ENCODE measurements around the gene ZNF385D.
A peak's percentile ranks its signal among the peaks of the same experiment; 100 is the strongest.

The ZNF385D gene

GRCh38 chr3:21592828-21593227 lies 158.2 kb downstream of the ZNF385D start:
- no peak for DNase-seq (ENCODE audit: low read depth)

- no peak for DNase-seq (ENCODE audit: low read depth)
Observed at GRCh38 chr3:21587894-21588293, 163.1 kb downstream of the ZNF385D start.

- no peak for DNase-seq (ENCODE audit: low read depth)
Observed at GRCh38 chr3:21585216-21585740, 165.7 kb downstream of the ZNF385D start.

GRCh38 chr3:21573291-21573690 lies 177.7 kb downstream of the ZNF385D start:
- DNase-seq (ENCODE audit: low read depth), result peak; percentile 3

GRCh38 chr3:21564531-21564930 lies 186.5 kb downstream of the ZNF385D start:
- no peak for DNase-seq (ENCODE audit: low read depth)

GRCh38 chr3:21562243-21562642 lies 188.8 kb downstream of the ZNF385D start:
- peak; percentile 0 for DNase-seq (ENCODE audit: low read depth)

GRCh38 chr3:21561472-21561871 lies 189.5 kb downstream of the ZNF385D start:
- no peak for DNase-seq (ENCODE audit: low read depth)

- no peak for DNase-seq (ENCODE audit: low read depth)
Observed at GRCh38 chr3:21551019-21551418, 200.0 kb downstream of the ZNF385D start.

- no peak for DNase-seq (ENCODE audit: low read depth)
Observed at GRCh38 chr3:21544076-21544462, 206.9 kb downstream of the ZNF385D start.

- no peak for DNase-seq (ENCODE audit: low read depth)
Observed at GRCh38 chr3:21543380-21544075, 207.5 kb downstream of the ZNF385D start.

GRCh38 chr3:21542656-21543379 lies 208.2 kb downstream of the ZNF385D start:
- DNase-seq (ENCODE audit: low read depth), result no peak

- DNase-seq (ENCODE audit: low read depth), result no peak
Observed at GRCh38 chr3:21540265-21540664, 210.7 kb downstream of the ZNF385D start.

GRCh38 chr3:21534462-21534861 lies 216.5 kb downstream of the ZNF385D start:
- no peak for DNase-seq (ENCODE audit: low read depth)

GRCh38 chr3:21533002-21533401 lies 218.0 kb downstream of the ZNF385D start:
- DNase-seq (ENCODE audit: low read depth), result no peak

GRCh38 chr3:21531909-21532308 lies 219.1 kb downstream of the ZNF385D start:
- DNase-seq (ENCODE audit: low read depth), result no peak

GRCh38 chr3:21528291-21528995 lies 222.6 kb downstream of the ZNF385D start:
- DNase-seq (ENCODE audit: low read depth), result no peak

GRCh38 chr3:21526461-21526860 lies 224.5 kb downstream of the ZNF385D start:
- DNase-seq (ENCODE audit: low read depth), result no peak

- DNase-seq (ENCODE audit: low read depth), result no peak
Observed at GRCh38 chr3:21524133-21524532, 226.9 kb downstream of the ZNF385D start.

GRCh38 chr3:21520106-21520963 lies 230.7 kb downstream of the ZNF385D start:
- DNase-seq (ENCODE audit: low read depth), result no peak

- no peak for DNase-seq (ENCODE audit: low read depth)
Observed at GRCh38 chr3:21517184-21517583, 233.8 kb downstream of the ZNF385D start.

GRCh38 chr3:21515417-21515816 lies 235.6 kb downstream of the ZNF385D start:
- no peak for DNase-seq (ENCODE audit: low read depth)
